ENCODE measurements around the gene SHROOM1.
A peak's percentile ranks its signal among the peaks of the same experiment; 100 is the strongest.
"Not testable (repeated sequence)": the region's sequence is repeated elsewhere in the genome, so short reads cannot be mapped to it uniquely, and the experiment has no call there.

The SHROOM1 gene

GRCh38 chr5:132866342-132867045, 36.0 kb upstream of the SHROOM1 start, which contains the start of the genes GDF9 and UQCRQ:
GDF9 (minus strand) TSS chr5:132866469; CDS start chr5:132864533, 1,936 bp downstream.
UQCRQ (plus strand) TSS chr5:132866642; CDS start chr5:132866882, 240 bp downstream.
- TF ChIP-seq CTCF (IDR thresholded peaks at IDR 0.05; ENCODE audit: low read depth, low read length, missing control alignments) = no peak
- peak within 1 kb of the TSS; percentile 73 for H3K4me3 ChIP-seq (ENCODE audit: low read depth, low read length)
- DNase-seq (ENCODE audit: low read depth) = peak; percentile 100

GRCh38 chr5:132865668-132866341, 35.4 kb upstream of the SHROOM1 start:
- no peak for TF ChIP-seq CTCF (IDR thresholded peaks at IDR 0.05; ENCODE audit: low read depth, low read length, missing control alignments)

GRCh38 chr5:132860742-132861141, 30.3 kb upstream of the SHROOM1 start:
- H3K4me3 ChIP-seq (ENCODE audit: low read depth, low read length) = no peak overlapping the region
- TF ChIP-seq CTCF (IDR thresholded peaks at IDR 0.05; ENCODE audit: low read depth, low read length, missing control alignments) = no peak
- DNase-seq (ENCODE audit: low read depth) = no peak

More at GRCh38 chr5:132865668-132866341, 35.4 kb upstream of the SHROOM1 start:
- no peak for DNase-seq (ENCODE audit: low read depth)
- peak overlapping the region; percentile 73 for H3K4me3 ChIP-seq (ENCODE audit: low read depth, low read length)

GRCh38 chr5:132859889-132860437, 29.5 kb upstream of the SHROOM1 start:
- no peak for DNase-seq (ENCODE audit: low read depth)
- TF ChIP-seq CTCF (IDR thresholded peaks at IDR 0.05; ENCODE audit: low read depth, low read length, missing control alignments) = no peak
- no peak overlapping the region for H3K4me3 ChIP-seq (ENCODE audit: low read depth, low read length)

- TF ChIP-seq CTCF (IDR thresholded peaks at IDR 0.05; ENCODE audit: low read depth, low read length, missing control alignments) = no peak
- no peak overlapping the region for H3K4me3 ChIP-seq (ENCODE audit: low read depth, low read length)
- no peak for DNase-seq (ENCODE audit: low read depth)
Measured at GRCh38 chr5:132856011-132856410, 25.6 kb upstream of the SHROOM1 start.

GRCh38 chr5:132854992-132855391, 24.5 kb upstream of the SHROOM1 start:
- not testable (repeated sequence) for H3K4me3 ChIP-seq (ENCODE audit: low read depth, low read length); DNase-seq (ENCODE audit: low read depth)

GRCh38 chr5:132854301-132854700, 23.9 kb upstream of the SHROOM1 start:
- no peak for DNase-seq (ENCODE audit: low read depth)
- no peak for TF ChIP-seq CTCF (IDR thresholded peaks at IDR 0.05; ENCODE audit: low read depth, low read length, missing control alignments)
- H3K4me3 ChIP-seq (ENCODE audit: low read depth, low read length) = no peak overlapping the region

All from GM12864 (cell line).